Measurements from ENCODE around the gene ANKS1B.

GRCh38 chr12:99765469-99766114 is 219.1 kb downstream of the ANKS1B start:
- TF ChIP-seq CTCF (IDR thresholded peaks at IDR 0.05 in 2 of 3, conservative IDR thresholded peaks at IDR 0.05 in 1 of 3; ENCODE audit: borderline replicate concordance in 1 of 3, insufficient read depth in 1 of 3, low read depth in 2 of 3, low read length in 2 of 3) (no peak), ZFX (IDR thresholded peaks at IDR 0.05) (no peak), ZNF274 (IDR thresholded peaks at IDR 0.05; ENCODE audit: low read depth, low read length) (no peak), SIN3A (IDR thresholded peaks at IDR 0.05; ENCODE audit: low read depth) (no peak), RAD21 (IDR thresholded peaks at IDR 0.05; ENCODE audit: low read depth) (no peak), EZH2 (IDR thresholded peaks at IDR 0.05) (no peak), EZH2phosphoT487 (IDR thresholded peaks at IDR 0.05; ENCODE audit: borderline replicate concordance) (no peak), FOSL1 (IDR thresholded peaks at IDR 0.05; ENCODE audit: low read depth) (no peak), CEBPB (IDR thresholded peaks at IDR 0.05; ENCODE audit: low read depth) (no peak), POLR2A (IDR thresholded peaks at IDR 0.05; ENCODE audit: borderline replicate concordance, extremely low read depth, insufficient read depth, insufficient read length) (no peak), REST (IDR thresholded peaks at IDR 0.05; ENCODE audit: low read depth) (no peak), SP1 (IDR thresholded peaks at IDR 0.05; ENCODE audit: low read depth) (no peak)

Measured in HCT116 (cell line).